Prostate gland (tissue), 2 donors: ENCODE measurements around the gene KCNIP2.

Experiments used
- POLR2A ChIP-seq: fragments of 450-650 bp; IDR thresholded peaks from one replicate; pipeline ENCODE4 v1.6.1; 2016; ENCODE audit warnings: antibody characterized with exemption, mild to moderate bottlenecking
- TF ChIP-seq, protein P1 (sequence below), 4 experiments: fragments of 200-600 bp in 2 of 4; fragments of 450-650 bp in 2 of 4; sonication (generic) in 2 of 4; IDR thresholded peaks; 1 replicate in 3 of 4; 2 replicates in 1 of 4; pipeline ENCODE4 v1.5.1; 2016 to 2019; ENCODE audit warnings: antibody characterized with exemption in 4 of 4, mild to moderate bottlenecking in 2 of 4, moderate library complexity in 2 of 4

DNA sequence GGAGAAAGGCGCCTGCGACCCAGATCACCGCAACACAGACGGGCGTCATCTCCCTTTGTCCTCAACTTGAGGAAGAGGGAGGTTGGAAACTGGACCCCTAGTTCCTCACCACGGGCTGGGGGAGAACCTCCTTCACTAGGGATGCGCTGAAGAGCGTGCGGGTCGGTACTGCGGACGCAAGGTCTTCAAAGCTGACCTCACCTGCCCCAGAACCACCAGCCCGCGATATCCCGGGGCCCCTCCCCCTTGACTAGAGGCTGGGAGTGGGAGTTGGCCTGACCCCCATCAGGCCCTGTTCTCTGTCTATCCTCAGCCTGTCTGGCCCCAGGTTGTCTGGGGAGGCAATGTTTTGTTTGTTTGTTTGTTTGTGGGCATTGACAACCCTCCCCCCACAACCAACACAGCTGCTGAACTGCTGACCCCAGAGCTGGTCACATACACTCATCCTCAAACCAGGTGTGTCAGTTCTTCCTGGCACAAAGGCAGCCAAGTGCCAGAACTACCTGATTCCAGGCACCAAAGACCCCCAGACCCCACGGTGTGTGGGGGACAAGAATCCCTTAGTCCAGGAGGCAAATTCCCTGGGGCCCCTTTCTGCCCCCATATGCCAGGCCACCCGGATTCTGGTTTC is 63.3 kb downstream of the KCNIP2 start:
- TF ChIP-seq, protein P1, sequence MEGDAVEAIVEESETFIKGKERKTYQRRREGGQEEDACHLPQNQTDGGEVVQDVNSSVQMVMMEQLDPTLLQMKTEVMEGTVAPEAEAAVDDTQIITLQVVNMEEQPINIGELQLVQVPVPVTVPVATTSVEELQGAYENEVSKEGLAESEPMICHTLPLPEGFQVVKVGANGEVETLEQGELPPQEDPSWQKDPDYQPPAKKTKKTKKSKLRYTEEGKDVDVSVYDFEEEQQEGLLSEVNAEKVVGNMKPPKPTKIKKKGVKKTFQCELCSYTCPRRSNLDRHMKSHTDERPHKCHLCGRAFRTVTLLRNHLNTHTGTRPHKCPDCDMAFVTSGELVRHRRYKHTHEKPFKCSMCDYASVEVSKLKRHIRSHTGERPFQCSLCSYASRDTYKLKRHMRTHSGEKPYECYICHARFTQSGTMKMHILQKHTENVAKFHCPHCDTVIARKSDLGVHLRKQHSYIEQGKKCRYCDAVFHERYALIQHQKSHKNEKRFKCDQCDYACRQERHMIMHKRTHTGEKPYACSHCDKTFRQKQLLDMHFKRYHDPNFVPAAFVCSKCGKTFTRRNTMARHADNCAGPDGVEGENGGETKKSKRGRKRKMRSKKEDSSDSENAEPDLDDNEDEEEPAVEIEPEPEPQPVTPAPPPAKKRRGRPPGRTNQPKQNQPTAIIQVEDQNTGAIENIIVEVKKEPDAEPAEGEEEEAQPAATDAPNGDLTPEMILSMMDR (IDR thresholded peaks at IDR 0.05) = no peak
- no peak for TF ChIP-seq POLR2A
